GM10248 (cell line): ENCODE data around the gene PABPC4L.
"Not testable (repeated sequence)": the region's sequence is repeated elsewhere in the genome, so short reads cannot be mapped to it uniquely, and the experiment has no call there.

Source experiments
- CTCF ChIA-PET: fragments of 300-600 bp; sonication (Branson Sonifier 250); formaldehyde crosslinking; extraction: SDS; loops from one replicate; lab custom pipeline; 2021; ENCODE audit warnings: antibody characterized with exemption; lab: Yijun Ruan, JAX
- POLR2A ChIA-PET: fragments of 350-650 bp; sonication (Branson Sonifier 250); formaldehyde crosslinking; extraction: SDS; loops from one replicate; lab custom pipeline; 2020; ENCODE audit warnings: antibody characterized with exemption; lab: Yijun Ruan, JAX
- DNase-seq: peaks from one replicate; pipeline ENCODE4 v3.0.0; 2012; ENCODE audit errors: extremely low spot score
- TF ChIP-seq, protein P1 (sequence below): IDR thresholded peaks from 2 replicates; pipeline ENCODE4 v1.5.1; 2012; ENCODE audit warnings: mild to moderate bottlenecking, low read depth; ENCODE audit errors: extremely low read depth, missing control alignments, control extremely low read depth

The PABPC4L gene

DNA sequence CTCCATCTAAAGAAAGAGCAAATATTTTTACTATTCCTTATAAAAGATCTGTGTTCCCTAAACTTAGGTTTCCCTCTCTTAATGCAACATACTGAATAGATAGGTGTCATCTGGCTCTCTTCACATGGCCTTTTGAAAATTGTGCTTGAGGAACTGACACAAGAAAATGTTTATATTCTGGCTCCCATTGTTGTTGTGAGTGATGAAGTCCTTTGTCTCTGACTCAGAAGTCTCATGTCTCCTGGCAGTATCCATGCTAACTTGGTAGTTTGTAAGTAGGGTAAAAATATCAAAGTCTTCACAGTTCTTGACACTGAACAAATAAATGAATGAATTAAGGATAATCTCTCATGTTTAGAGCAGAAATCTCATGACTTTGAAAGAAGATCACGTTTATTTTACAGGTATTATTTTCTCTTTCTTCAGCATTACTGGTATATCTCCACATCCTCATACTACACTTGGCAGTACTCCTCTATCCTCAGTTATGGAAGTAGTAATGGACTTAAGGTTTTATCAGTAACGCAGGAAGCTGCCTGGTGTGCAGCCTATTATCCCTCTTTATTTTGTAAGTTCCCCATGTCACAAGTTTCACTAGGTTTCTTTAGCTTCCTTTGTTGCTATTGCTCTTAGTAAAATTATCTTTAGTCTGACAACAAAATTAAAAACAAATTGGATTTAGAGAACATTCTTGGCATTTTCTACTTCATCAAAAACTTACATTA lies 14.2 kb upstream of the PABPC4L start:
- DNase-seq: no peak
- ChIA-PET POLR2A (no interaction called here), CTCF (no interaction called here)
- TF ChIP-seq, protein P1, sequence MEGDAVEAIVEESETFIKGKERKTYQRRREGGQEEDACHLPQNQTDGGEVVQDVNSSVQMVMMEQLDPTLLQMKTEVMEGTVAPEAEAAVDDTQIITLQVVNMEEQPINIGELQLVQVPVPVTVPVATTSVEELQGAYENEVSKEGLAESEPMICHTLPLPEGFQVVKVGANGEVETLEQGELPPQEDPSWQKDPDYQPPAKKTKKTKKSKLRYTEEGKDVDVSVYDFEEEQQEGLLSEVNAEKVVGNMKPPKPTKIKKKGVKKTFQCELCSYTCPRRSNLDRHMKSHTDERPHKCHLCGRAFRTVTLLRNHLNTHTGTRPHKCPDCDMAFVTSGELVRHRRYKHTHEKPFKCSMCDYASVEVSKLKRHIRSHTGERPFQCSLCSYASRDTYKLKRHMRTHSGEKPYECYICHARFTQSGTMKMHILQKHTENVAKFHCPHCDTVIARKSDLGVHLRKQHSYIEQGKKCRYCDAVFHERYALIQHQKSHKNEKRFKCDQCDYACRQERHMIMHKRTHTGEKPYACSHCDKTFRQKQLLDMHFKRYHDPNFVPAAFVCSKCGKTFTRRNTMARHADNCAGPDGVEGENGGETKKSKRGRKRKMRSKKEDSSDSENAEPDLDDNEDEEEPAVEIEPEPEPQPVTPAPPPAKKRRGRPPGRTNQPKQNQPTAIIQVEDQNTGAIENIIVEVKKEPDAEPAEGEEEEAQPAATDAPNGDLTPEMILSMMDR: no peak

DNA sequence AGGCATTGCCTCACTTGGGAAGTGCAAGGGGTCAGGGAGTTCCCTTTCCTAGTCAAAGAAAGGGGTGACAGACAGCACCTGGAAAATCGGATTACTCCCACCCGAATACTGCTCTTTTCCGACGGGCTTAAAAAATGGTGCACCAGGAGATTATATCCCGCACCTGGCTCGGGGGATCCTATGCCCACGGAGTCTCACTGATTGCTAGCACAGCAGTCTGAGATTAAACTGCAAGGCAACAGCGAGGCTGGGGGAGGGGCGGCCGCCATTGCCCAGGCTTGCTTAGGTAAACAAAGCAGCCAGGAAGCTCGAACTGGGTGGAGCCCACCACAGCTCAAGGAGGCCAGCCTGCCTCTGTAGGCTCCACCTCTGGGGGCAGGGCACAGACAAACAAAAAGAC lies 6.4 kb upstream of the PABPC4L start:
- DNase-seq, POLR2A ChIA-PET, CTCF ChIA-PET: not testable (repeated sequence)

DNA sequence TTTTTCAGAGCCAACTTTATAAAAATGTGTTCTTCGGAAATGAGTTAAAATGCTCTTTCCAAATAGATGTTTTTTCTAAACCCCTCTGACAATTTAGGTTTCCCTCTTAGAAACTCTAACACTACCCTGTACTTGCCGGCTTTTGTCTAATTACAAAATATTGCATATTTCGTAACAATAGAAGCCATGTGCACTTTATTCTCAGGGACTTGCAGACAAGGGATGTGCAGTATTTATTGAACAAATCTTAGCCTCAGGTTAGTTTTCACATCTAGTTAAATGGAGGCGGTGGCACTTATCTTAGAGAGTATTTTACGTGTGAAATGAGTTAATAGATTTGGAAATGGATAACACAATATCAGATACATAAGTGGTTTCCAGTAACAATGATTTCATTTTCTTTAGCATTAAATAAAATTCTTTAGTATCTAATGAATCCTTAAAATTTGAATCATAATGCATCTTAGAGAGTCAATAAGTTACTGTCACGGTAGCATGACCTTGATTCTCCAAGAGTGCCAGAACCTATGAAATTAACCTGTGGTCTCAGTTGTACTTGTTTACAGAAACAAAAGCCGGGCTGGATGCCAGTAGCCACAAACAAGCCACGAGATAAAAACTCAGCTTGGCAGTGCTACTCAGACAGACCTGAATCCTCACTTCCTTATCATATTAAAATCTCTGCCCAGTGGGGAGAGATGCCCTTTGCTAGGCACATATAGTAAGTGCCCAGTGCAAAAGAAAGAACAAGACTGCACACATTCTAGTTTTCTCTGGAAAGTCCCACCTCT lies 772 bp upstream of the PABPC4L start:
- DNase-seq: no peak
- TF ChIP-seq, protein P1: no peak
- ChIA-PET CTCF (no interaction called here), POLR2A (no interaction called here)

DNA sequence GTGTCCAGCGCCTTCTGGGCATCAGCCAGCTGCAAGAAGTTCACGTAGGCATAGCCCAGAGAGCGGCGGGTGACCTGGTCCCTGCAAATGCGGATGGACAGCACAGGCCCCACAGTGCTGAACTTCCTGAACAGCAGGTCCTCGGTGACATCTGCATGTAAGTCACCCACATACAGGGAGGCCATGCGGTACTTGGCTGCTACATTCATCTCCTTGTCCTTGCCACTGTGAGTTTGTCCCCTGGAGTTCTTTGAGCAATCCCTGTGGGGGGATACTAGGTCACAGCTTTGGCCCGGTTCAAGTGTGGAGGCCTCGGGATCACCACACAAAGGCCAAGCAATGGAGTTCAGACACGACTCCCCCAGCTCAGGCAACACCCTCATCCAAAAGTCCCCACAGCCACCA lies 776 bp downstream of the PABPC4L start:
- CTCF ChIA-PET: no interaction called here

GRCh38 chr4:134189949-134190348 lies 11.6 kb downstream of the PABPC4L start:
- ChIA-PET POLR2A (no interaction called here), CTCF (no interaction called here)
- DNase-seq: no peak
- TF ChIP-seq, protein P1: no peak

More for the DNA sequence above, 776 bp downstream of the PABPC4L start:
- TF ChIP-seq, protein P1: no peak
- POLR2A ChIA-PET: no interaction called here
- DNase-seq: no peak

DNA sequence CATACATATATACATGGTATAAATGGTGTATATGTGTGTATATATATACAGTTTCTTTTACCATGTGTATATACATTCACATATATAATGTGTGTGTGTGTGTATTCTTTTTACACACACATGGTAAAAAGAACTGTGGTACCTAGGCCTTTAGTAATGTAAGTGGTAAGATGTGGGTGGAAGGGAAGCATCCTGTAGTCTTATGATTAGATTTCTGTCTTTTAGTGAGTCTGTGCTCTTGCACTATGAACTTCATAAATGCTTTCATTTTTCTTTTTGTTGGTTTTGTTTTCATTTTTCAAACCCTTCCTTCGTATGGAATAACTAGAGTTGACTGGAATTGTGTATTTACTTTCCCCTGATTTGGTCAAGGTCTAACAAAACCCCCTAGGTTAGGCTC lies 12.1 kb downstream of the PABPC4L start:
- POLR2A ChIA-PET: no interaction called here
- DNase-seq: no peak
- CTCF ChIA-PET: no interaction called here
- TF ChIP-seq, protein P1: no peak

- TF ChIP-seq, protein P1: no peak
- CTCF ChIA-PET: no interaction called here
- POLR2A ChIA-PET: no interaction called here
Observed at GRCh38 chr4:134178706-134179105, 22.9 kb downstream of the PABPC4L start.

More at GRCh38 chr4:134178706-134179105, 22.9 kb downstream of the PABPC4L start:
- no peak for DNase-seq
